Fibroblast of lung (primary cell): Measurements from ENCODE around the gene LY6G6C. TPM values are rescaled to one million over a fixed set of nuclear protein-coding genes. Genes with fewer than 3 reads are reported as not detected.

Experiments used
- DNase-seq, 2 donors: peaks; one replicate each; pipeline versions ENCODE4 v3.0.0 to v3.0.0-alpha.2; 2010; ENCODE audit warnings: low read depth in 2 of 2
- H2AFZ ChIP-seq: 2 replicates; pipeline ENCODE4 v1.5.1; 2012; ENCODE audit warnings: low read length, control low read depth, inconsistent platforms
- H3K27ac ChIP-seq: 2 replicates; pipeline ENCODE4 v1.5.1; 2011; ENCODE audit warnings: low read length, control low read depth; ENCODE audit not compliant: insufficient read depth
- H3K27me3 ChIP-seq: 2 replicates; pipeline ENCODE4 v1.5.1; 2011; ENCODE audit warnings: mild to moderate bottlenecking, low read length; ENCODE audit not compliant: control insufficient read depth, insufficient read depth
- H3K36me3 ChIP-seq: 2 replicates; pipeline ENCODE4 v1.5.1; 2011; ENCODE audit warnings: low read length; ENCODE audit not compliant: control insufficient read depth, insufficient read depth
- H3K4me1 ChIP-seq: 2 replicates; pipeline ENCODE4 v1.5.1; 2011; ENCODE audit warnings: low read length; ENCODE audit not compliant: control insufficient read depth, insufficient read depth; ENCODE audit errors: extremely low read depth
- H3K4me2 ChIP-seq: 2 replicates; pipeline ENCODE4 v1.5.1; 2011; ENCODE audit warnings: low read length, control low read depth; ENCODE audit not compliant: insufficient read depth; ENCODE audit errors: extremely low read depth
- H3K4me3 ChIP-seq, 4 experiments: fragments of 200-600 bp in 1 of 4; sonication (generic) in 1 of 4; replicated peaks in 1 of 4; 2 replicates each; pipeline ENCODE4 v1.5.1; 2011 to 2016; ENCODE audit warnings: low read length in 4 of 4, low read depth in 3 of 4, mild to moderate bottlenecking in 3 of 4, control low read depth in 2 of 4, inconsistent platforms in 1 of 4, mixed read lengths in 1 of 4; ENCODE audit not compliant: insufficient read depth in 1 of 4; ENCODE audit errors: control extremely low read depth in 1 of 4
- H3K79me2 ChIP-seq: 2 replicates; pipeline ENCODE4 v1.5.1; 2012; ENCODE audit warnings: mild to moderate bottlenecking, low read length, inconsistent platforms; ENCODE audit not compliant: control insufficient read depth, insufficient read depth
- H3K9ac ChIP-seq: 2 replicates; pipeline ENCODE4 v1.5.1; 2011; ENCODE audit warnings: mild to moderate bottlenecking, low read length, control low read depth; ENCODE audit not compliant: insufficient read depth
- H3K9me3 ChIP-seq: 2 replicates; pipeline ENCODE4 v1.5.1; 2012; ENCODE audit warnings: low read depth, low read length; ENCODE audit not compliant: control insufficient read depth, insufficient read depth
- H4K20me1 ChIP-seq: 2 replicates; pipeline ENCODE4 v1.5.1; 2011; ENCODE audit warnings: low read length; ENCODE audit not compliant: control insufficient read depth, insufficient read depth; ENCODE audit errors: extremely low read depth
- CTCF ChIP-seq, 2 donors: IDR thresholded peaks in 1 of 2; conservative IDR thresholded peaks in 1 of 2; 1 replicate in 1 of 2; 2 replicates in 1 of 2; pipeline ENCODE4 v1.5.1; 2011 to 2012; ENCODE audit warnings: low read length in 2 of 2, control low read depth in 1 of 2, inconsistent platforms in 1 of 2, low read depth in 1 of 2, mild to moderate bottlenecking in 1 of 2
- EZH2 ChIP-seq: IDR thresholded peaks from 2 replicates; pipeline ENCODE4 v1.5.1; 2012; ENCODE audit warnings: low read length, control low read depth, mild to moderate bottlenecking; ENCODE audit errors: missing control alignments
- polyA plus RNA-seq, 2 donors: library from polyadenylated mRNA; depleted of rRNA in 1 of 2; stranded (reverse) in 1 of 2; unstranded in 1 of 2; fragments of >200 nt; gene quantifications; 2 replicates each; pipeline ENCODE4 v1.2.1, GENCODE V29; 2011 to 2012; ENCODE audit warnings: missing spikeins in 1 of 2
- total RNA-seq: library from RNA; depleted of rRNA; stranded (reverse); fragments of >200 nt; gene quantifications from 2 replicates; pipeline ENCODE4 v1.2.1, GENCODE V29; 2014

Gene LY6G6C
- total and polyA plus RNA-seq, 2 donors (not counting 1 experiment from before 2014, with no cell fraction given) = not detected

- H3K27ac ChIP-seq = peak overlapping the region; percentile 88
- peak overlapping the region; percentile 89 to 99 (median 97) for H3K4me3 ChIP-seq
- peaks cover 24% of the 10 kb centered on the region for H3K36me3 ChIP-seq
- no peaks in the 10 kb centered on the region for H4K20me1 ChIP-seq
- H3K9ac ChIP-seq = peak overlapping the region; percentile 77
- TF ChIP-seq EZH2 = no peak
- TF ChIP-seq CTCF (conservative IDR thresholded peaks at IDR 0.05 in 1 of 2, IDR thresholded peaks at IDR 0.05 in 1 of 2; ENCODE audit: low read depth in 1 of 2, low read length in 2 of 2) = no peak
- H3K4me2 ChIP-seq = peak overlapping the region; percentile 97
- H2AFZ ChIP-seq = no peak overlapping the region
- H3K27me3 ChIP-seq = no peaks in the 10 kb centered on the region
- DNase-seq = peak; percentile 21 to 73
- no peaks in the 10 kb centered on the region for H3K9me3 ChIP-seq
- H3K79me2 ChIP-seq = peaks cover 46% of the 10 kb centered on the region
- H3K4me1 ChIP-seq = peaks cover 35% of the 10 kb centered on the region
Observed at GRCh38 chr6:31734821-31735406, 13.4 kb upstream of the LY6G6C start.

GRCh38 chr6:31734247-31734820 lies 12.8 kb upstream of the LY6G6C start:
- H3K9ac ChIP-seq = peak overlapping the region; percentile 77
- peak overlapping the region; percentile 89 to 99 (median 97) for H3K4me3 ChIP-seq
- H3K27ac ChIP-seq = peak overlapping the region; percentile 88
- no peak for DNase-seq
- peaks cover 24% of the 10 kb centered on the region for H3K36me3 ChIP-seq
- H3K4me1 ChIP-seq = peaks cover 34% of the 10 kb centered on the region
- TF ChIP-seq CTCF (conservative IDR thresholded peaks at IDR 0.05 in 1 of 2, IDR thresholded peaks at IDR 0.05 in 1 of 2; ENCODE audit: low read depth in 1 of 2, low read length in 2 of 2) (no peak), EZH2 (no peak)
- no peaks in the 10 kb centered on the region for H4K20me1 ChIP-seq
- no peak overlapping the region for H2AFZ ChIP-seq
- peaks cover 45% of the 10 kb centered on the region for H3K79me2 ChIP-seq
- H3K4me2 ChIP-seq = peak overlapping the region; percentile 97
- H3K9me3 ChIP-seq = no peaks in the 10 kb centered on the region
- H3K27me3 ChIP-seq = no peaks in the 10 kb centered on the region

- Histone ChIP-seq H2AFZ (no peak overlapping the region), H3K4me3 (peak overlapping the region; percentile 8 to 99 (median 94)), H4K20me1 (no peaks in the 10 kb centered on the region), H3K9ac (no peak overlapping the region), H3K4me1 (peaks cover 33% of the 10 kb centered on the region), H3K36me3 (peaks cover 24% of the 10 kb centered on the region), H3K79me2 (peaks cover 50% of the 10 kb centered on the region), H3K27ac (peak overlapping the region; percentile 88), H3K4me2 (peak overlapping the region; percentile 97), H3K27me3 (no peaks in the 10 kb centered on the region), H3K9me3 (no peaks in the 10 kb centered on the region)
- TF ChIP-seq CTCF (conservative IDR thresholded peaks at IDR 0.05 in 1 of 2, IDR thresholded peaks at IDR 0.05 in 1 of 2; ENCODE audit: low read depth in 1 of 2, low read length in 2 of 2) = no peak
- TF ChIP-seq EZH2 = no peak
- no peak for DNase-seq
Observed at GRCh38 chr6:31733734-31734133, 12.2 kb upstream of the LY6G6C start.
